HG03280 (cell line): ENCODE data around the gene SRL.
A peak's percentile ranks its signal among the peaks of the same experiment; 100 is the strongest.
"Not testable (repeated sequence)": the region's sequence is repeated elsewhere in the genome, so short reads cannot be mapped to it uniquely, and the experiment has no call there.

Experiments
- ATAC-seq: cut with Tn5 transposase; IDR thresholded peaks from one replicate; pipeline ENCODE4 v1.9.1; 2021; ENCODE audit warnings: mild to moderate bottlenecking, moderate library complexity; ENCODE audit not compliant: unreplicated experiment

Gene SRL

GRCh38 chr16:4261557-4262172, 19.8 kb upstream of the SRL start:
- no peak for ATAC-seq

GRCh38 chr16:4260360-4260759, 18.5 kb upstream of the SRL start:
- ATAC-seq = no peak

- no peak for ATAC-seq
Observed at GRCh38 chr16:4257646-4258556, 16.0 kb upstream of the SRL start.

- peak; percentile 96 for ATAC-seq
Observed at GRCh38 chr16:4253394-4254150, 11.7 kb upstream of the SRL start.

GRCh38 chr16:4253012-4253393, 11.1 kb upstream of the SRL start:
- ATAC-seq = not testable (repeated sequence)

GRCh38 chr16:4249530-4250308, 7.8 kb upstream of the SRL start:
- no peak for ATAC-seq

- ATAC-seq = no peak
Observed at GRCh38 chr16:4247460-4247784, 5.5 kb upstream of the SRL start.

GRCh38 chr16:4246777-4247459, 5.0 kb upstream of the SRL start:
- ATAC-seq = no peak

GRCh38 chr16:4245077-4245791, 3.4 kb upstream of the SRL start:
- ATAC-seq = no peak

- no peak for ATAC-seq
Observed at GRCh38 chr16:4244254-4245076, 2.6 kb upstream of the SRL start.

GRCh38 chr16:4241258-4241927, 487 bp downstream of the SRL start:
- no peak for ATAC-seq

GRCh38 chr16:4240624-4241023, 1.3 kb downstream of the SRL start:
- ATAC-seq = no peak

- ATAC-seq = no peak
Observed at GRCh38 chr16:4239682-4240175, 2.2 kb downstream of the SRL start.

- ATAC-seq = no peak
Observed at GRCh38 chr16:4239020-4239419, 2.9 kb downstream of the SRL start.

- no peak for ATAC-seq
Observed at GRCh38 chr16:4233431-4233830, 8.4 kb downstream of the SRL start.

GRCh38 chr16:4232541-4233386, 9.1 kb downstream of the SRL start:
- no peak for ATAC-seq

- no peak for ATAC-seq
Observed at GRCh38 chr16:4231886-4232285, 10.0 kb downstream of the SRL start.
